GM13976 (cell line): ENCODE measurements around the gene HMGCL.

Experiments
- DNase-seq: peaks from one replicate; pipeline ENCODE4 v3.0.0; 2012; ENCODE audit warnings: low spot score
- in situ Hi-C: fragments of 300-500 bp; cut with MboI; formaldehyde crosslinking; loops from one replicate; pipeline ENCODE4 v1.12.0; 2022; ENCODE audit warnings: low sequenced_read_pairs, mixed read lengths, inconsistent platforms; ENCODE audit not compliant: unreplicated experiment
- TF ChIP-seq, protein P1 (sequence below): IDR thresholded peaks from 2 replicates; pipeline ENCODE4 v1.5.1; 2012; ENCODE audit warnings: borderline replicate concordance, mild to moderate bottlenecking; ENCODE audit not compliant: insufficient read depth; ENCODE audit errors: extremely low read depth, missing control alignments, control extremely low read depth

HMGCL gene

GRCh38 chr1:23763041-23763577, 62.1 kb downstream of the HMGCL start:
- TF ChIP-seq, protein P1, sequence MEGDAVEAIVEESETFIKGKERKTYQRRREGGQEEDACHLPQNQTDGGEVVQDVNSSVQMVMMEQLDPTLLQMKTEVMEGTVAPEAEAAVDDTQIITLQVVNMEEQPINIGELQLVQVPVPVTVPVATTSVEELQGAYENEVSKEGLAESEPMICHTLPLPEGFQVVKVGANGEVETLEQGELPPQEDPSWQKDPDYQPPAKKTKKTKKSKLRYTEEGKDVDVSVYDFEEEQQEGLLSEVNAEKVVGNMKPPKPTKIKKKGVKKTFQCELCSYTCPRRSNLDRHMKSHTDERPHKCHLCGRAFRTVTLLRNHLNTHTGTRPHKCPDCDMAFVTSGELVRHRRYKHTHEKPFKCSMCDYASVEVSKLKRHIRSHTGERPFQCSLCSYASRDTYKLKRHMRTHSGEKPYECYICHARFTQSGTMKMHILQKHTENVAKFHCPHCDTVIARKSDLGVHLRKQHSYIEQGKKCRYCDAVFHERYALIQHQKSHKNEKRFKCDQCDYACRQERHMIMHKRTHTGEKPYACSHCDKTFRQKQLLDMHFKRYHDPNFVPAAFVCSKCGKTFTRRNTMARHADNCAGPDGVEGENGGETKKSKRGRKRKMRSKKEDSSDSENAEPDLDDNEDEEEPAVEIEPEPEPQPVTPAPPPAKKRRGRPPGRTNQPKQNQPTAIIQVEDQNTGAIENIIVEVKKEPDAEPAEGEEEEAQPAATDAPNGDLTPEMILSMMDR, result no peak
- in situ Hi-C loops, result no loop called here
- DNase-seq, result no peak

- DNase-seq, result no peak
- in situ Hi-C loops, result no loop called here
- TF ChIP-seq, protein P1, result no peak
These were observed 66.0 kb downstream of the HMGCL start for GRCh38 chr1:23759277-23759676.

- no peak for DNase-seq
- TF ChIP-seq, protein P1, result no peak
- in situ Hi-C loops, result no loop called here
These were observed 67.4 kb downstream of the HMGCL start for GRCh38 chr1:23757812-23758211.

DNA sequence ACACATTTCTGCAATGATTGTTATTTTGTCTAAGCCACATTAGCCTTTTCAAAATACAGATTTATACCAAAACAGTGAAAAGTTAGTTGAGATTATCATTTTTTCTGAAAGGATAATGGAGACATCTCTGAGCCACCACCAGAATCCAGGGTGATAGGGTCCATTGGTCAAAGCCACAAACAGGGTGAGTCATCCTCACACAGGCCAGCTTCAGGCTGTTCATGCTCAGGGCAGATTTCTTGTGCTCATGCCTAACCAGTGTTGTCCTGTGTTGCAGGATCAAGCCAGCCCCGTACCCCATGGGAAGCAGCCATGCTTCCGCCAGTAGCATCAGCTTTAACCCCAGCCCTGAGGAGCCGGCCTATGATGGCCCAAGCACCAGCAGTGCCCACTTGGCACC, 68.6 kb downstream of the HMGCL start:
- no peak for DNase-seq
- in situ Hi-C loops, result no loop called here
- TF ChIP-seq, protein P1, result no peak

GRCh38 chr1:23752909-23753308, 72.3 kb downstream of the HMGCL start:
- in situ Hi-C loops, result no loop called here
- TF ChIP-seq, protein P1, result no peak
- no peak for DNase-seq
